Ascending aorta (tissue), 2 donors: ENCODE data around the gene SIGLEC15. TPM values are rescaled to one million over a fixed set of nuclear protein-coding genes. Genes with fewer than 3 reads are reported as not detected.

Experiments
- DNase-seq, 2 donors: peaks; one replicate each; pipeline ENCODE4 v3.0.0-alpha.2; 2019; ENCODE audit warnings: low spot score in 2 of 2
- H3K27ac ChIP-seq, 2 donors: fragments of 200-600 bp; sonication (generic); one replicate each; pipeline ENCODE4 v1.5.1; 2016 to 2017; ENCODE audit warnings: mild to moderate bottlenecking in 1 of 2
- H3K27me3 ChIP-seq: fragments of 200-600 bp; sonication (generic); one replicate; pipeline ENCODE4 v1.5.1; 2017
- H3K36me3 ChIP-seq, 2 donors: fragments of 200-600 bp; sonication (generic); one replicate each; pipeline ENCODE4 v1.5.1; 2016
- H3K4me1 ChIP-seq, 2 donors: fragments of 200-600 bp; sonication (generic); one replicate each; pipeline ENCODE4 v1.5.1; 2016 to 2017; ENCODE audit warnings: mild to moderate bottlenecking in 1 of 2
- H3K4me3 ChIP-seq, 2 donors: fragments of 200-600 bp; sonication (generic); one replicate each; pipeline ENCODE4 v1.5.1; 2016 to 2017; ENCODE audit warnings: mild to moderate bottlenecking in 1 of 2
- H3K9me3 ChIP-seq, 2 donors: fragments of 200-600 bp; sonication (generic); one replicate each; pipeline ENCODE4 v1.5.1; 2016
- CTCF ChIP-seq, 3 experiments: fragments of 200-600 bp in 2 of 3; fragments of 450-650 bp in 1 of 3; sonication (generic) in 2 of 3; IDR thresholded peaks; one replicate each; pipeline ENCODE4 v1.5.1; 2016 to 2019; ENCODE audit warnings: antibody characterized with exemption in 3 of 3, mild to moderate bottlenecking in 1 of 3, moderate library complexity in 1 of 3
- intact Hi-C: fragments of 100-400 bp; cut with DNase I; formaldehyde crosslinking; loops from one replicate; pipeline ENCODE4 v1.15.1; 2023
- total RNA-seq: library from RNA; depleted of rRNA; stranded (reverse); fragments of >200 nt; gene quantifications from one replicate; pipeline ENCODE4 v1.1.0, GENCODE V29; 2016

The SIGLEC15 gene
- total RNA-seq, 1 donor from 2014 or later, result not detected

GRCh38 chr18:45876161-45876560 lies 50.7 kb downstream of the SIGLEC15 start:
- TF ChIP-seq CTCF (IDR thresholded peaks at IDR 0.05), result no peak
- H3K27ac ChIP-seq, result no peak overlapping the region
- intact Hi-C loops, result no loop called here
- H3K9me3 ChIP-seq, result no peaks in the 10 kb centered on the region
- no peak overlapping the region for H3K4me3 ChIP-seq
- H3K36me3 ChIP-seq, result peaks cover 20 to 69% of the 10 kb centered on the region in 2 donors
- no peak for DNase-seq
- no peaks in the 10 kb centered on the region for H3K4me1 ChIP-seq
- no peaks in the 10 kb centered on the region for H3K27me3 ChIP-seq

- intact Hi-C loops, result no loop called here
- peaks cover 20 to 66% of the 10 kb centered on the region in 2 donors for H3K36me3 ChIP-seq
- no peak for DNase-seq
Observed at GRCh38 chr18:45877403-45877802, 51.9 kb downstream of the SIGLEC15 start.

DNA sequence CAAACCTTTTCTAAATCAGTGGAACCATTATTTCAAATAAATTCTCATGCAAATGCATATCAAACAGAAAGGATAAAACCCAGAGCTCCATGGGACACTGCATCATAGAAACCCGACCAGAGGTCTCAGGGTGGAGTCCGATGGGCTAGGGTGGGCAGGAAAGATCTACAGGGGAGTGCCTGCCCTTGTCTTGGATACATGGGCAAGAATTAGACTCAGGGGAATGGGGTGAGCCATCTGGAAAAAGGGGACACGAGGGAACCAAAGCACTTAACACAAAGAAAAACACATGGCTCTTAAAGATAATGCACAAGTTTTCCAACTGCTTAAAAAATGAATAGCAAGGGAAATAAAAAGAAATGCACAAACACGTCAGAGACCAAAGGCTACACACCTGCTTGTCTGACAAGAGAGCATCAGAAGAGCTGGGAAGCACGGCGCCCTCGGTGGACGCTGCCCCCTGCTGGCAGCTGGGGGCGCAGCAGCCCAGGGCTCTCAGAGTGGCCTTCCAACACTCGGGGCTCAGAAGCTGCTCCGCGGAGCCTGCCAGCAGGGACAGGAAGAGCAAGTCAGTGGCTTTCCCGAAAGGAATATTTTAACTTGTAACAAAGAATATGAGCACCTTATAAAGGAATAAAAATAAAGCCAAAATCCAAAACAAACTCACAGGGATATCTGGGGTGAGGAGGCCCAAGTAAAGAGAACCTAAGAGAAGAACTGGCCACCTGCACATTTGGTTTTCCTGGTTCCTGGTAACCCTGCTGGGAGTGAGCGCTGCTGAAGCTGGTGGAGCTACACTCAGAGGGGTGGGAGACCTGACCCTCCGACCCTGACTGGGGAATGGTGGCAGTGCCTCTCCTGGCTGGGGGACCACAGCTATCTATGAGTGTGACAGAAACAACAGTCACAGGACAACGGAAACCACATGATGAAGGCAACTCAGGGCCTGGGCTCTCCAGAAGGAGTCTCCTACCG lies 54.5 kb downstream of the SIGLEC15 start:
- intact Hi-C loops, result loop anchor here (1.0 to 2.0 kb wide), 2 partner anchors 189 to 215 kb away; no protein-coding TSS in a partner anchor
- no peak overlapping the region for H3K4me3 ChIP-seq
- no peaks in the 10 kb centered on the region for H3K9me3 ChIP-seq
- H3K27me3 ChIP-seq, result no peaks in the 10 kb centered on the region
- TF ChIP-seq CTCF (IDR thresholded peaks at IDR 0.05), result peak; percentile 91 to 100 (median 98)
- H3K36me3 ChIP-seq, result peaks cover 16 to 57% of the 10 kb centered on the region in 2 donors
- DNase-seq, result peak in 1 of 2 donors; percentile 80
- no peaks in the 10 kb centered on the region for H3K4me1 ChIP-seq
- peak overlapping the region; percentile 22 to 48 for H3K27ac ChIP-seq

More at GRCh38 chr18:45877403-45877802, 51.9 kb downstream of the SIGLEC15 start:
- Histone ChIP-seq H3K27ac (no peak overlapping the region), H3K9me3 (no peaks in the 10 kb centered on the region), H3K4me3 (no peak overlapping the region), H3K4me1 (no peaks in the 10 kb centered on the region), H3K27me3 (no peaks in the 10 kb centered on the region)
- no peak for TF ChIP-seq CTCF (IDR thresholded peaks at IDR 0.05)

DNA sequence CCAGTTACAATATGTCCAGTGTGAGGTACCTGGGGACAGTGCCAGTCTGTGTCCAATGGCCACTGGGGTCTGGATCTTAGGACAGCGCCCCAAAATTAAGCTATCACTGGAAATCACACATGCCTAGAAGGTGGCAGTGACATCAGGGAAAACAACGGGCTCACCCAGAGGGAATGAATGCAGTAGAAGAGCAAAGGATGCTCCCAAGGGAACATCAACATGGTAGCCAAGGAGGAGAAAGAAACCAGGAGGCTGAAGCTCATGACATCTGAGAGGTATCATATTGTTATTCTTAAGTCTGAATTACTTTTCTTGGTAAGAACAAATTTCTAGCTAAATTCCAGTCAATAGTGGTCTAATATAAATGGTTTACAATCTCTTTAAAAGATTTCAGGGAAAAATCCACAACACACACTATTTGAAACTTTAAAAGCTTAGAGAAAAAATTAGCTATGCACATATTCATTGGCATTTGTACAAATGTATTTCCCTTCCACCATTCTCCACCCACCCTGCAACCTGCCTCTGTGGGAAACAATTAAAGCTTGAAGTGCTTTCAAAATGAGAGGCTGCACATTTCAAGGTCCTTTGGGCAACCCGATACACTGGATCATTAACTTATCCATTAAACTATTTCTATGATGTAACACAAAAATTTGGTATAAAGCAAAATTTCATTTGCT lies 55.5 kb downstream of the SIGLEC15 start:
- intact Hi-C loops, result loop anchor here (1.0 to 2.0 kb wide), 2 partner anchors 190 to 216 kb away; no protein-coding TSS in a partner anchor
- H3K36me3 ChIP-seq, result peaks cover 12 to 50% of the 10 kb centered on the region in 2 donors
- no peak overlapping the region for H3K27ac ChIP-seq
- H3K4me3 ChIP-seq, result no peak overlapping the region
- no peak for DNase-seq
- H3K27me3 ChIP-seq, result no peaks in the 10 kb centered on the region
- no peaks in the 10 kb centered on the region for H3K4me1 ChIP-seq
- TF ChIP-seq CTCF (IDR thresholded peaks at IDR 0.05), result no peak
- no peaks in the 10 kb centered on the region for H3K9me3 ChIP-seq

DNA sequence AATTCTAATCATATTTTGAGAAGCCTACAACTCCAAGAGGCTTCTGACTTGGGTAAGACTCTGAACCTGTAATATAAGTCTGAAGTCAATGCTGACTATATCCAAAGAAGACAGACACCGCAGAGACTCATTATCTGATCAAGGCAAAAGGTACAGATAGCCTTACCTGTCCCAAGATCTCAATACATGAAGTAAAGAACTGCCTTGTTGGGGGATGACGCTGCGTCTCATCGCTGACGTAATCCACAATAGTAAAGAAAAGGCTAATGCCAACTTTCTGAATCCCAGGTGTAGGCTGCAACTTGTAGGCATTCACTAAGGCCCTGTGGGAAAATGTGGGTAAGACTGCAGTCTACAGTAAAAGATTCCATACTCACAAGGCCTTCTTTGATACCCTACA lies 62.1 kb downstream of the SIGLEC15 start:
- intact Hi-C loops, result no loop called here
- no peaks in the 10 kb centered on the region for H3K4me1 ChIP-seq
- H3K27ac ChIP-seq, result no peak overlapping the region
- H3K36me3 ChIP-seq, result peaks cover 17 to 45% of the 10 kb centered on the region in 2 donors
- no peak for DNase-seq
- H3K4me3 ChIP-seq, result no peak overlapping the region
- TF ChIP-seq CTCF (IDR thresholded peaks at IDR 0.05), result no peak
- H3K27me3 ChIP-seq, result no peaks in the 10 kb centered on the region
- H3K9me3 ChIP-seq, result no peaks in the 10 kb centered on the region
